HUES6 (cell line): ENCODE measurements around the gene EN2.
A peak's percentile ranks its signal among the peaks of the same experiment; 100 is the strongest.

ENCODE experiments used
- H3K27ac ChIP-seq: 2 replicates; pipeline ENCODE4 v1.7.0; 2013; ENCODE audit warnings: low read depth, mild to moderate bottlenecking, low read length, inconsistent platforms
- H3K27me3 ChIP-seq: 2 replicates; pipeline ENCODE4 v1.6.1; 2013; ENCODE audit warnings: low read length; ENCODE audit not compliant: control insufficient read depth, insufficient read depth
- H3K36me3 ChIP-seq: 2 replicates; pipeline ENCODE4 v1.6.1; 2013; ENCODE audit warnings: low read length; ENCODE audit not compliant: control insufficient read depth, insufficient read depth
- H3K4me1 ChIP-seq: 2 replicates; pipeline ENCODE4 v1.6.1; 2013; ENCODE audit warnings: low read length; ENCODE audit not compliant: control insufficient read depth, insufficient read depth
- H3K4me3 ChIP-seq: 2 replicates; pipeline ENCODE4 v1.5.1; 2013; ENCODE audit warnings: low read depth, low read length
- H3K9ac ChIP-seq: one replicate; pipeline ENCODE4 v1.6.1; 2013; ENCODE audit warnings: mild to moderate bottlenecking, low read length
- H3K9me3 ChIP-seq: 2 replicates; pipeline ENCODE4 v1.6.1; 2013; ENCODE audit warnings: low read depth, low read length; ENCODE audit not compliant: control insufficient read depth, insufficient read depth

EN2 gene

DNA sequence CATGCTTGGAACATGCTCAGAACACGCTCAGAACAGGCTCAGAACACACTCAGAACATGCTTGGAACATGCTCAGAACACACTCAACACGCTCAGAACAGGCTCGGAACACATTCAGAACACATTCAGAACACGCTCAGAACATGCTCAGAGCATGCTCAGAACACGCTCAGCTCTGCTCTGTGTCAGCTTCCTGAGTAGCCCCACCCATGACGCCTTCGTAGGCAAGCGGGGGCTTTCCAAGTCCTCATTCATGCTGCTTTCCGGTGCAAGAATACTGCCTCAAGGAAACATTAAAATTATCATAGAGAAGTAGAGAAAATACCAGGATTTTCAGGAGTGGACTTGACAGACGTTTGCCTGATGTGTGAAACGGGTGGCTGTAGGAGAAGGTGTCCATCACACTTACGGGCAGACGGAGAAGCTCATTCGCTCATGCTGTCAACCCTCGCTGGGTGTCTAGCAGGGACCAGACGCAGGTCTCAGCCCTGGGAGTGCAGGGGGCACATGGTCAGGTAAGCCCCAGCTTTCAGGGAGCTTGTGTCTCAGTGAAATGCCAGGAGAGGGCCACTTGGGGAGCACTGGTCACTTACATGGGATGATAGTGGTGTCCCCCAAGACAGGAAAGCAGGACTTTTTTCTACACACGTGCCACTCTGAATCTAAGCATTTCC is 24.7 kb downstream of the EN2 start:
- peaks cover 74% of the 10 kb centered on the region for H3K27me3 ChIP-seq
- H3K4me3 ChIP-seq = no peak overlapping the region
- H3K27ac ChIP-seq = no peak overlapping the region
- peaks cover 18% of the 10 kb centered on the region for H3K4me1 ChIP-seq
- no peaks in the 10 kb centered on the region for H3K9me3 ChIP-seq
- no peaks in the 10 kb centered on the region for H3K36me3 ChIP-seq
- H3K9ac ChIP-seq = no peak overlapping the region

DNA sequence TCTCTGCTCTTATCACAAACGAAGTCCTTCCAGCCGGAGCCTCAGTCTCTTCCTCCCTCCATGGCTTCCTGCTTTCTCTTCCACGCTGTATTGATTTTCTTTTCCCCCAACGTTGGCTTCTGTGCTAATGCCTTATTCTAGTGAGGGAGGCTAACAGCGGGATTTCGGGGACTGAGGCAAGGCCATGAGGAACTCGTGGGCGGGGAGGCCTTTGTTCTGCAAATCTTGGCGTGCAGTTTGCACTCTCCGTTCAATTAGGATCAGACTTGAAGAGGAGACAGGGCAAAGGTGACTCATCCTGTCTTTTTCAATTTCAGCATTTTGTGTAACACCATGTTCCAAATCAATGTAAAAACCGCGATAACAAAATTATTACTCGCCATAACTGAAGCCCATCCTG is 25.3 kb downstream of the EN2 start:
- no peak overlapping the region for H3K9ac ChIP-seq

DNA sequence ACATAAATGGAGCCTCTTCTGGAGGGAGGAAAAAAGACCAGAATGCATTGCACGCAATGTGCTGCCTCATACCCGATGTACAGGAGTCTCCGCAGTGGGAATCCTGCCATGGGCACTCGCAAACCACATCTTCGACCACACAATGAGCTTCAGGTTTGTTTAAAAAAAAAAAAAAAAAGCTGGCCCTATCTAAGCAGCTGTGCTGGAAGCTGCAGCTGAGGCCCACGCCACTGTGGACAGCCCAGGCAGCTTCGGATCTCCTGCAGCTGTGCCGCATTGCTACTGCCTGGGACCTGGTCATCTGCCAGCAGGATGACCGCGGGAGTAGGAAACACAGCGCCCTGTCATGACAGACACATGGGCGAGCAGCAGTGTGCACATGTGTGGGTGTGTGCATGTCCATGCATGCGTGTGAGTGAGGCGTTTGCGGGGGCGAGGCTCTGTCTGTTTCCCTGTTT is 26.0 kb downstream of the EN2 start:
- Histone ChIP-seq H3K27ac (no peak overlapping the region), H3K4me3 (no peak overlapping the region), H3K27me3 (peaks cover 74% of the 10 kb centered on the region), H3K36me3 (no peaks in the 10 kb centered on the region), H3K4me1 (peaks cover 18% of the 10 kb centered on the region), H3K9ac (no peak overlapping the region), H3K9me3 (no peaks in the 10 kb centered on the region)

More for the DNA sequence above, 25.3 kb downstream of the EN2 start:
- H3K27ac ChIP-seq = no peak overlapping the region
- H3K27me3 ChIP-seq = peaks cover 74% of the 10 kb centered on the region
- H3K4me1 ChIP-seq = peaks cover 18% of the 10 kb centered on the region
- no peaks in the 10 kb centered on the region for H3K9me3 ChIP-seq
- no peak overlapping the region for H3K4me3 ChIP-seq
- H3K36me3 ChIP-seq = no peaks in the 10 kb centered on the region

DNA sequence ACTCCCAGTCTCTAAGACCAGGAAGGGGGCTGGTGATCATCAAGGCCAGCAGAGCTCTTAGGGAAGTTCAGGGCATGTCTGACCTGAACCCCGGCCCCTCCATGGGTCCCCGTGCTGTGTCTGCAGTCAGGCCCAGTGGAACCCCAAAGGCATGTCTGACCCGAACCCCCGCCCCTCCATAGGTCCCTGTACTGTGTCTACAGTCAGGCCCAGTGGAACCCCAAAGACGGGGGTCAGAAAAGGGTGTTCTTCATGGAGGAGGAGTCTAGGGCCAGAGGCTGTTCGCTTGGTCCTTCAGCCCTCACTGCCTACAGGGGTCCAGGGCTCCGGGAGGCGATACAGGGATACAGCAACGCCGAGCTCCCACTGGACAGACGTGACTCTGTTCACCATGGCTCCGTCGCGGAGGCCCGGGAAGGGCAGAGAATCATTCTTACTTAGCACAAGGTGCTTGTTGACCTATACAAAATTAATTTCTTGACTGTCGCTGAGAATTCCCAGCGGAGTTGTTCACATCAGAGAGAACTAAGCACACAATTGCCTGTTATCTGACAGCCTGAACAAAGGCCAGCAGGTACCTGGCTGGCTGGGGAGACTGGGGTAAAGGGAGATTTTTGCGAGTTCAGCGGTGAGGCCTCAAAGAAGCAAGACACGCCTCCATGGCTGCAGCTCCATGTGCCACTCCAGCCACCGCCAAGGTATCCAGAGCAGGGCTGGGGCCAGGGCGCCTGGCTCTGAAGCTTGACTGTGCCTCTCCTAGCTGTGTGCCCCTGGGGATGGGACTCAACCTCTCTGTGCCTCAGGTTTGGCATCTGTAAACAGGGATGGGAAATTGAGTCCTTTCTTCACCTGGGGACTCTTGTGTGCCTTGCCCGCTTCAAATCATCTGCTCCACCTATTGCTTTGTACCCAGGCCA is 26.8 kb downstream of the EN2 start:
- no peak overlapping the region for H3K4me3 ChIP-seq
- H3K4me1 ChIP-seq = peaks cover 18% of the 10 kb centered on the region
- no peak overlapping the region for H3K27ac ChIP-seq
- no peaks in the 10 kb centered on the region for H3K36me3 ChIP-seq
- H3K9ac ChIP-seq = no peak overlapping the region
- peaks cover 77% of the 10 kb centered on the region for H3K27me3 ChIP-seq
- H3K9me3 ChIP-seq = no peaks in the 10 kb centered on the region

DNA sequence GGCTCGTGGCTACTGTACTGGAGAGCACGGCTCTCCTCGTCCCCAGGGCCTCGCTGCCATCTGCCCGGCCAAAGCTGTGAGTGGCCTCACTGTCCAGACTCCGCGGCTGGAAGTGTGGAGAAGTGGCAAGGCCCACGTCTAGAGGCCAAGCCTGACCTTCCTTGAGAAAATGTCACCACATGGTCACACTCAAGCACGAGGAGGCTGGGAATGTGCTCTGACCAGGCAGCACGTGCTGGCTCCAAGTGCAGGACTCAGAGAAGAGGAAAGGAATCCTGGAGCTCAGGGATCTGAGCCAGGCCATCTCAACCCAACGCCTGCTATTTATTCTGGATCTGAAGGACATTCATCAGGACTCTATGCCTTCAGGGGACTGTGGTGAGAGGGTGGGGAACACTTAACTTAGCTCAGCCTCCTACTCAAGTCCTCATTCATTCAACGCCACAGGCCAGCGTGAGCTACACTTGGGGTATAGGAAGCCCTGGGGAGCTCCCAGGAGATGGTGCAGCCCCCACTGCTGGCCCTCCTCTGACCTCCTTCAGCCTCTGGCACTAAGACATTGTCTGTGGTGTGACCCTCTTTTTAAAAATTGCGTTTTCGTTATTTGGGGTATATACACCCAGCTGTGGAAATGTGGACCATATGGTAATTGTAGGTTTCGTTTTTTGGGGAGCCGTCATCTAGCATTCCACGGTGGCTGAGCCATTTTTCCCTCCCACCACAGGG is 29.0 kb downstream of the EN2 start:
- H3K27me3 ChIP-seq = peaks cover 89% of the 10 kb centered on the region

DNA sequence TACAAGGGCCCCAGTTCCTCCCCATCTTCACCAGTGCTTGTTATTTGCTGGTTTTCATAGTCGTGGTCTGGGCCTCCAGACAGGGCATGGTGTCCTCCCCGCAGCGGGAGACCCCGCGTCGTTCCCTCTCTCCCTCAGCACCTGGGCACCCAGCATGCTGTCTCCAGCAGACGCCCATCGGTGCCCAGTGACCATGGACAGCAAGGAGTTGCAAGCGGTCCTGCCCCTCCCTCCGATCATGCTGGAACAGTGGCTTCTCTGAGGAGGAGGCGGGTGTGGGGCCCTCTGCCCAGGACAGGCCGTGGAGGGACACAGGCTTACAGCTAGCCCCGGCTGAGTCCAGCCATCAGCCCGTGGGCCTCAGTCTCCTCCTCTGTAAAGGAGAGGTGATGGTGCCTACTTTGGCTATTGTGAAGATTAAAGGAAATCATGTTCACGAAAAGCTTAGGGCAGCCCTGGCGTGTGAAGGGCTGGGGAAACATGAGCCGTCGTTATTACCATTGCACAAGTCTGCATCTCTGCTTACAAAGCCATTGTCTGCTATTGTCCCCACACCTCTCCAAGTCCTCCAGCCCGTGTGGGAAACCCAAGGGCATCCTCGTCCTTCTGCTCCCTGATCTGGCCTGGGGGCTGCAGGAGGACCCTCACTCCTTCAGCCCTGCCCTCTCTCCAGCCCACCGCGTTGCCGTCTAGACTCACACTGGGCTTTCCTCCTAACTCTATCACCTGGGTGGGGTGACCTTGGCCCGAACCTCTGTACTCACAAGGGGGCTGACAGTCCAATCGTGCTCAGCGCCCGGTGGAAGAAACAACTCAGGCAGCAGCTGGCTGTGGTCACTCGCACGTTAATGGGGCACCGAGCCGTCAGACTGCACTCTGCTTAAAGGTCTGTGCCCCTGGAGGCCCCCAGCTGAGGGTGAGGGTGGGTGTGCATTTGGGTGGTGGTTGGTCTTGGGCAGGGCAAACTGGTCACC is 29.9 kb downstream of the EN2 start:
- Histone ChIP-seq H3K4me1 (peaks cover 33% of the 10 kb centered on the region), H3K9me3 (no peaks in the 10 kb centered on the region), H3K27ac (no peak overlapping the region), H3K9ac (no peak overlapping the region), H3K4me3 (no peak overlapping the region), H3K27me3 (peaks cover 89% of the 10 kb centered on the region), H3K36me3 (no peaks in the 10 kb centered on the region)

More for the DNA sequence above, 29.0 kb downstream of the EN2 start:
- Histone ChIP-seq H3K36me3 (no peaks in the 10 kb centered on the region), H3K4me1 (peaks cover 37% of the 10 kb centered on the region), H3K4me3 (no peak overlapping the region), H3K9ac (no peak overlapping the region), H3K27ac (no peak overlapping the region), H3K9me3 (no peaks in the 10 kb centered on the region)

DNA sequence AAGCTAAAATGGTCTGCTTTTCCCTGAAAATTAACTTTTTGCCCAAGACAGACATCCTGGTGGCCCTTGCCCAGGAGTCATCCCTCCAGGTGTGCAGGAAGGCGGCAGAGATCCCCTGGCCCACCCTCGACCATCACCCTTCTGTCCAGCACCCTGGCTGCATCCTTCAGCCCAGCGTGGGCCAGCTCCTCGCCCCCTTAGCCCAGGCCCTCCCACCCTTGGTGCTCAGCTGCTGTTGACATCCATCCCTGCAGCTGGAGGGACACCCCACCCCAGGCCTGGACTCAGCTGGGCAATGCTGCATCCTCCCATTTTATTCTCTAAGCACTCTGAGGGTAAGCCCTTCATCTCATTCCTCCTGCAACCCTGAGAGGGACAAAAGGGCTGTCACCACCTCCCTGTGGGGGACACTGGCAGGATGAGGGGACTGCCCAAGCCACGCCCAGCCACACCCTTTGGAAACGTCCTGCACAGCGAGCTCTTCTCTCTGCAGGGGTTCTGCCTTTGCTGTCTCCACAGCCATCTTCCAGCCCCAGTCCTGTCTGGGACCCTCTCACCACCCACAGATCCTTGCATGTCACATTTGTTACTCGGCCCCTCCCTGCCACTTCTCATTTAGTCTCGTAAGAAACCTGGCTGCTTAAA is 30.7 kb downstream of the EN2 start:
- Histone ChIP-seq H3K4me3 (no peak overlapping the region), H3K36me3 (no peaks in the 10 kb centered on the region), H3K9ac (no peak overlapping the region), H3K9me3 (no peaks in the 10 kb centered on the region), H3K4me1 (peaks cover 25% of the 10 kb centered on the region), H3K27me3 (peaks cover 89% of the 10 kb centered on the region), H3K27ac (no peak overlapping the region)

DNA sequence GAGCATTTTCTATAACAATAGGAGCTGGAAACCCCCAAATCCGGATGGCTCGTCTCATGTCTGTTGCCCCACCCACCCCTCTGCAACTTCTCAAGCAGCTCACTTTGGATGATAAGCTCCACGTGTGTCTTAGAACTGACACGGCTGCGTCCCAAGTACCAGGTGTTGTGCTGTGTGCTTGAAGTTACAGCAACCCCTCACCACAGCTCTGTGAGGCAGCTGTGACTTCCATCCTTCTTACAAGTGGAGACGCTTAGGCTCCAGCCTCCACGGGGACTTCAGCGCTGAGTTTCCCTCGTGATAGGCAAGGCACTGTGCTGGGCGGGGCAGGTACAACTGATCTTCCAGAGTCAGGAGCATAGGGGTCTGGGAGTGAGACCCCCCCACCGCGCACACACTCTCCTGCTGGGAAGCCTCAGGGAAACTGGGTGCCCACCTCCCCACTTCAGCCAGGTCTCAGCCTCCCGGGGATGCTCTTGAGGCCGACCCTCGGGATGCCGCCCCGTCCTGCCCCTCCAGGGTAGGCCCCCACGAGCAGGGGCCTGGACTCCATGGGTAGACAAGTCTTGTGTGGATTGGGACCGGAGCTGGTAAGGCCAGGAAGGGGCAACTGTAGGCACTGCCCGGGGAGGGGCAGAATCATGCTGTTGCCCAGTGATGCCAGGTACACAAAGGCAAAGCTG is 31.4 kb downstream of the EN2 start:
- no peak overlapping the region for H3K9ac ChIP-seq
- H3K4me1 ChIP-seq = peaks cover 20% of the 10 kb centered on the region
- H3K27me3 ChIP-seq = peaks cover 89% of the 10 kb centered on the region
- no peak overlapping the region for H3K27ac ChIP-seq
- no peak overlapping the region for H3K4me3 ChIP-seq
- no peaks in the 10 kb centered on the region for H3K9me3 ChIP-seq
- H3K36me3 ChIP-seq = no peaks in the 10 kb centered on the region

DNA sequence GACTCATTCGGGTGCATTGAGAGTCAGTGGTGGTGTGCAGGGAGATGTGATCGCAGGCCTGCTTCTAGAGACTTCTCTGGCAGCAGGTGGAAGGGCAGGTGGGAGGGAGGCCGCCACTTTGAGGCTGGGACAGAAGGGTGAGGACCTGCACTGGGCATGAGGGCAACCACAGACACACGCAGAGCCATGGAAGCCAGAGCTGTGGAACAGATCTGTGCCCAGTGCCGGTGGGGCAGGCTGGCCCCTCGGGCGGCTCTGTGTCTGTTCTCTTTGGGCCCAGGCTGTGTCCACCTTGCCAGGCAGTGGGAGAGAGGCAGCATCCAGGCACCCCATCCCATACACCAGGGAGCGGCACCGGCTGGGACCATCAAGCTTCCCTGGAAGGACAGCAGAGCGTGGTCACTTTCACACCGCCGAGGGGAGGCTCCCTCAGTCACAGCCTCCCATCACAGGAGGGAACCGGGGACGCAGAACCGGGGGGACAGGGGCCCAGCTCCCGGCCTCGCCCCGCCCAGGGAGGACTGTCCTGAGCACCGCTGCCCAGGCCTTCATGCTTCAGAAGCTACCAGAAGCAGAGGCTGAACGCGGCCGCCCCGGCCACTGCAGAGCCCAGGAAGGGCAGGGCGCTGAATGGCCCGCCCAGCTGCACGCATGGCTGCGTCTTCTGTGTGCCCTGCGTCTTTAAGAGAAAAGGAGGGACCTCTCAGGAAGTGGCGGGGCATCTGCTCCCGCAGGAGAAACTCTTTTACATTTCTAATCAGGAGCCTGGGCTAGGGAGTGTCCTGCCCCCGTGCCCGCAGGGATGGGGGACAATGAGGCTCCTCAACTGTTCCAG is 32.1 kb downstream of the EN2 start:
- no peaks in the 10 kb centered on the region for H3K36me3 ChIP-seq
- H3K27me3 ChIP-seq = peaks cover 82% of the 10 kb centered on the region
- no peaks in the 10 kb centered on the region for H3K9me3 ChIP-seq
- no peak overlapping the region for H3K27ac ChIP-seq
- H3K4me3 ChIP-seq = peak overlapping the region; percentile 44
- peaks cover 20% of the 10 kb centered on the region for H3K4me1 ChIP-seq
- H3K9ac ChIP-seq = no peak overlapping the region
